IMR-90 (cell line): ENCODE measurements around the gene PFN2. TPM values are rescaled to one million over a fixed set of nuclear protein-coding genes. Genes with fewer than 3 reads are reported as not detected.

Experiments
- ATAC-seq: fragments of 200-7000 bp; cut with Tn5 transposase; 2 replicates; pipeline ENCODE4 v1.9.1; 2020; ENCODE audit warnings: low read depth, mild to moderate bottlenecking, moderate library complexity
- BruUV-seq: library from RNA; stranded (reverse); fragments of 400-500 nt; replicated peaks from 2 replicates; lab custom pipeline; 2021; lab: Mats Ljungman, UMichigan
- CTCF ChIA-PET: fragments of 300-600 bp; formaldehyde crosslinking; extraction: SDS; loops from one replicate; lab custom pipeline; 2021; ENCODE audit warnings: antibody characterized with exemption; lab: Yijun Ruan, JAX
- POLR2A ChIA-PET: fragments of 300-600 bp; sonication (Branson Sonifier 250); formaldehyde crosslinking; loops from one replicate; lab custom pipeline; 2022; ENCODE audit warnings: antibody characterized with exemption; ENCODE audit not compliant: unreplicated experiment; lab: Charles Lee
- DNase-seq: peaks from one replicate; pipeline ENCODE4 v3.0.0; 2013
- H2AFZ ChIP-seq: replicated peaks from 2 replicates; pipeline ENCODE3; 2013; ENCODE audit warnings: low read length, mild to moderate bottlenecking; ENCODE audit not compliant: poor library complexity
- H2AK5ac ChIP-seq: 2 replicates; pipeline ENCODE4 v1.6.1; 2013; ENCODE audit warnings: low read depth, low read length, inconsistent platforms
- H2AK9ac ChIP-seq: replicated peaks from 2 replicates; pipeline ENCODE3; 2013; ENCODE audit warnings: mild to moderate bottlenecking, low read depth, low read length, moderate library complexity; ENCODE audit not compliant: poor library complexity
- H2BK120ac ChIP-seq: 2 replicates; pipeline ENCODE4 v1.6.1; 2013; ENCODE audit warnings: low read depth, low read length, inconsistent platforms
- H2BK15ac ChIP-seq: 3 replicates; pipeline ENCODE4 v1.6.1; 2013; ENCODE audit warnings: low read depth, low read length, inconsistent platforms
- H2BK20ac ChIP-seq: 2 replicates; pipeline ENCODE4 v1.6.1; 2013; ENCODE audit warnings: low read depth, mild to moderate bottlenecking, inconsistent platforms, low read length, moderate library complexity
- H2BK5ac ChIP-seq: 2 replicates; pipeline ENCODE4 v1.6.1; 2013; ENCODE audit warnings: mild to moderate bottlenecking, low read depth, low read length, inconsistent platforms; ENCODE audit not compliant: poor library complexity, severe bottlenecking
- H3K14ac ChIP-seq: replicated peaks from 2 replicates; pipeline ENCODE4 v1.6.1; 2013; ENCODE audit warnings: low read depth, low read length, inconsistent platforms
- H3K18ac ChIP-seq: 2 replicates; pipeline ENCODE4 v1.6.1; 2013; ENCODE audit warnings: low read depth, low read length, control low read depth
- H3K23ac ChIP-seq: 2 replicates; pipeline ENCODE4 v1.6.1; 2013; ENCODE audit warnings: low read depth, low read length, inconsistent platforms
- H3K27ac ChIP-seq: 2 replicates; pipeline ENCODE4 v1.5.1; 2013; ENCODE audit warnings: mild to moderate bottlenecking, control low read depth, low read length; ENCODE audit not compliant: insufficient read depth
- H3K27me3 ChIP-seq: 2 replicates; pipeline ENCODE4 v1.6.1; 2013; ENCODE audit warnings: low read length; ENCODE audit not compliant: control insufficient read depth, insufficient read depth
- H3K36me3 ChIP-seq: 2 replicates; pipeline ENCODE4 v1.6.1; 2013; ENCODE audit warnings: low read length, mixed read lengths; ENCODE audit not compliant: control insufficient read depth, insufficient read depth
- H3K4ac ChIP-seq: 2 replicates; pipeline ENCODE4 v1.6.1; 2013; ENCODE audit warnings: low read depth, low read length, inconsistent platforms
- H3K4me1 ChIP-seq: 2 replicates; pipeline ENCODE4 v1.6.1; 2013; ENCODE audit warnings: low read length, mixed read lengths; ENCODE audit not compliant: control insufficient read depth, insufficient read depth
- H3K4me2 ChIP-seq: 2 replicates; pipeline ENCODE4 v1.6.1; 2013; ENCODE audit warnings: low read depth, mild to moderate bottlenecking, control low read depth, low read length, moderate library complexity
- H3K4me3 ChIP-seq: 2 replicates; pipeline ENCODE4 v1.5.1; 2013; ENCODE audit warnings: low read depth, mild to moderate bottlenecking, control low read depth, low read length, moderate library complexity; ENCODE audit not compliant: insufficient read depth
- H3K56ac ChIP-seq: 2 replicates; pipeline ENCODE4 v1.6.1; 2013; ENCODE audit warnings: low read length, inconsistent platforms; ENCODE audit not compliant: insufficient read depth; ENCODE audit errors: extremely low read depth
- H3K79me1 ChIP-seq, 2 experiments: 2 replicates each; pipeline ENCODE4 v1.6.1; 2013; ENCODE audit warnings: low read length in 2 of 2, inconsistent platforms in 1 of 2, low read depth in 1 of 2
- H3K9ac ChIP-seq: 2 replicates; pipeline ENCODE4 v1.6.1; 2013; ENCODE audit warnings: low read depth, low read length, control low read depth
- H3K9me1 ChIP-seq: 2 replicates; pipeline ENCODE4 v1.6.1; 2013; ENCODE audit warnings: low read length, inconsistent platforms; ENCODE audit not compliant: insufficient read depth
- H3K9me3 ChIP-seq: 2 replicates; pipeline ENCODE4 v1.6.1; 2013; ENCODE audit warnings: low read length; ENCODE audit not compliant: control insufficient read depth, insufficient read depth
- H4K20me1 ChIP-seq: 2 replicates; pipeline ENCODE4 v1.6.1; 2013; ENCODE audit warnings: low read length, inconsistent platforms; ENCODE audit not compliant: insufficient read depth
- H4K5ac ChIP-seq: 2 replicates; pipeline ENCODE4 v1.6.1; 2013; ENCODE audit warnings: mild to moderate bottlenecking, low read depth, low read length, control low read depth
- H4K8ac ChIP-seq, 2 experiments: 2 replicates each; pipeline ENCODE4 v1.6.1; 2013; ENCODE audit warnings: low read depth in 2 of 2, low read length in 2 of 2, control low read depth in 1 of 2, inconsistent platforms in 1 of 2
- H4K91ac ChIP-seq: 2 replicates; pipeline ENCODE4 v1.6.1; 2013; ENCODE audit warnings: low read depth, low read length, inconsistent platforms; ENCODE audit not compliant: insufficient read depth
- BHLHE40 ChIP-seq: fragments of 150-350 bp; IDR thresholded peaks from 2 replicates; pipeline ENCODE4 v1.6.1; 2016; ENCODE audit warnings: mild to moderate bottlenecking, low read depth, low read length
- CEBPB ChIP-seq: IDR thresholded peaks from 2 replicates; pipeline ENCODE4 v1.6.1; 2012; ENCODE audit warnings: low read depth, low read length, improper control_type of control experiment
- CTCF ChIP-seq: conservative IDR thresholded peaks from 2 replicates; pipeline ENCODE4 v1.5.1; 2012; ENCODE audit warnings: mild to moderate bottlenecking, low read depth, low read length, improper control_type of control experiment
- ELK1 ChIP-seq: fragments of 150-350 bp; IDR thresholded peaks from 2 replicates; pipeline ENCODE4 v1.6.1; 2016; ENCODE audit warnings: low read depth, mild to moderate bottlenecking, low read length, moderate library complexity, borderline replicate concordance
- MAFK ChIP-seq: IDR thresholded peaks from 2 replicates; pipeline ENCODE4 v1.6.1; 2012; ENCODE audit warnings: low read depth, low read length, improper control_type of control experiment
- MAZ ChIP-seq: IDR thresholded peaks from 2 replicates; pipeline ENCODE4 v1.6.1; 2012; ENCODE audit warnings: low read depth, mild to moderate bottlenecking, low read length, improper control_type of control experiment, moderate library complexity, borderline replicate concordance
- MXI1 ChIP-seq: IDR thresholded peaks from 2 replicates; pipeline ENCODE4 v1.6.1; 2012; ENCODE audit warnings: low read depth, mild to moderate bottlenecking, low read length, moderate library complexity, borderline replicate concordance
- NFE2L2 ChIP-seq: fragments of 150-350 bp; IDR thresholded peaks from 2 replicates; pipeline ENCODE4 v1.6.1; 2016; ENCODE audit warnings: low read depth, mild to moderate bottlenecking, low read length
- POLR2A ChIP-seq: IDR thresholded peaks from 2 replicates; pipeline ENCODE4 v1.6.1; 2012; ENCODE audit warnings: mild to moderate bottlenecking, low read depth, low read length
- RAD21 ChIP-seq: IDR thresholded peaks from 2 replicates; pipeline ENCODE4 v1.6.1; 2012; ENCODE audit warnings: low read length, improper control_type of control experiment
- RFX5 ChIP-seq: IDR thresholded peaks from 2 replicates; pipeline ENCODE4 v1.8.0; 2012; ENCODE audit warnings: low read depth, mild to moderate bottlenecking, low read length, moderate library complexity
- SMC3 ChIP-seq: fragments of 150-350 bp; IDR thresholded peaks from 2 replicates; pipeline ENCODE4 v1.6.1; 2016; ENCODE audit warnings: low read depth, mild to moderate bottlenecking, antibody characterized with exemption, low read length, moderate library complexity
- USF2 ChIP-seq: fragments of 150-350 bp; IDR thresholded peaks from 2 replicates; pipeline ENCODE4 v1.6.1; 2017; ENCODE audit warnings: mild to moderate bottlenecking, antibody characterized with exemption, low read length, low read depth
- dilution Hi-C: fragments of 300-500 bp; cut with HindIII; formaldehyde crosslinking; loops from one replicate; pipeline ENCODE4 v1.14.3; 2018; ENCODE audit warnings: low sequenced_read_pairs; ENCODE audit not compliant: unreplicated experiment
- in situ Hi-C: fragments of 300-500 bp; cut with MboI; formaldehyde crosslinking; loops from 3 replicates; pipeline ENCODE4 v1.14.3; 2019; ENCODE audit warnings: low sequenced_read_pairs, inconsistent platforms, mixed read lengths
- intact Hi-C: fragments of 100-400 bp; cut with micrococcal nuclease; formaldehyde crosslinking; loops from 2 replicates; pipeline ENCODE4 v1.10.0; 2022
- polyA plus RNA-seq, 3 experiments: library from polyadenylated mRNA; depleted of rRNA; stranded (reverse); fragments of >200 nt; gene quantifications; 2 replicates each; pipeline ENCODE4 v1.2.3, GENCODE V29; 2012; ENCODE audit warnings: low replicate concordance in 1 of 3
- total RNA-seq: library from RNA; depleted of rRNA; stranded (reverse); fragments of >200 nt; gene quantifications from 2 replicates; pipeline ENCODE4 v1.2.3, GENCODE V29; 2012

The PFN2 gene
- total and polyA plus RNA-seq, 2 of the 4 experiments (the other 2 are of a cell fraction), result 256 to 444 TPM

GRCh38 chr3:150006794-150007193 is 36.1 kb upstream of the PFN2 start:
- H2BK15ac ChIP-seq, result no peak overlapping the region
- H3K9me1 ChIP-seq, result no peaks in the 10 kb centered on the region
- H3K4me3 ChIP-seq, result no peak overlapping the region
- H3K9ac ChIP-seq, result no peak overlapping the region
- H2AK5ac ChIP-seq, result no peak overlapping the region
- TF ChIP-seq MXI1 (no peak), BHLHE40 (no peak), CEBPB (no peak), POLR2A (no peak), MAFK (no peak), ELK1 (no peak), RAD21 (no peak), RFX5 (no peak), USF2 (no peak), MAZ (no peak), CTCF (no peak), SMC3 (no peak), NFE2L2 (no peak)
- H3K4me2 ChIP-seq, result no peak overlapping the region
- H4K5ac ChIP-seq, result no peak overlapping the region
- H4K91ac ChIP-seq, result no peak overlapping the region
- POLR2A ChIA-PET, result interaction anchor here (1.0 kb wide), 1 partner anchor 17 kb away, joined by 3 read pairs; no protein-coding TSS in a partner anchor
- no peak overlapping the region for H2BK20ac ChIP-seq
- no peak overlapping the region for H3K23ac ChIP-seq
- intact Hi-C loops (no loop called here), in situ Hi-C loops (no loop called here), dilution Hi-C loops (no loop called here)
- no peak overlapping the region for H3K27ac ChIP-seq
- no peak overlapping the region for H3K4ac ChIP-seq
- H3K9me3 ChIP-seq, result no peaks in the 10 kb centered on the region
- BruUV-seq, result no TSS peak
- no peaks in the 10 kb centered on the region for H3K79me1 ChIP-seq
- H2AFZ ChIP-seq, result no peak overlapping the region
- H4K8ac ChIP-seq, result no peak overlapping the region
- DNase-seq (no peak), ATAC-seq (no peak)
- no peak overlapping the region for H2BK5ac ChIP-seq
- H3K56ac ChIP-seq, result no peak overlapping the region
- no peaks in the 10 kb centered on the region for H4K20me1 ChIP-seq
- peak overlapping the region; percentile 37; the same call in 1 of the 2 replicates for H3K14ac ChIP-seq
- no peak overlapping the region for H2AK9ac ChIP-seq
- peaks cover 4% of the 10 kb centered on the region; the same call in 1 of the 2 replicates for H3K4me1 ChIP-seq
- no peak overlapping the region for H3K18ac ChIP-seq
- CTCF ChIA-PET, result no interaction called here
- no peaks in the 10 kb centered on the region for H3K27me3 ChIP-seq
- H2BK120ac ChIP-seq, result no peak overlapping the region
- H3K36me3 ChIP-seq, result no peaks in the 10 kb centered on the region
